OCI-LY7 (cell line): ENCODE results near the gene ST6GAL1. TPM values are rescaled to one million over a fixed set of nuclear protein-coding genes. Genes with fewer than 3 reads are reported as not detected.
"Not testable (repeated sequence)": the region's sequence is repeated elsewhere in the genome, so short reads cannot be mapped to it uniquely, and the experiment has no call there.

Experiments
- BruUV-seq: library from RNA; stranded (reverse); fragments of 400-500 nt; replicated peaks from 2 replicates; lab custom pipeline; 2021; lab: Mats Ljungman, UMichigan
- CTCF ChIA-PET: fragments of 300-600 bp; sonication (Branson Sonifier 250); formaldehyde crosslinking; loops from one replicate; lab custom pipeline; 2022; ENCODE audit warnings: antibody characterized with exemption; ENCODE audit not compliant: unreplicated experiment; lab: Charles Lee
- POLR2A ChIA-PET: fragments of 300-600 bp; sonication (Branson Sonifier 250); formaldehyde crosslinking; loops from one replicate; lab custom pipeline; 2022; ENCODE audit warnings: antibody characterized with exemption; lab: Charles Lee
- DNase-seq: peaks from one replicate; pipeline ENCODE4 v3.0.0-alpha.2; 2015; ENCODE audit warnings: low spot score
- H2AFZ ChIP-seq: fragments of 200-600 bp; sonication (generic), shearing (Covaris generic); 2 replicates; pipeline ENCODE4 v1.6.1; 2014; ENCODE audit warnings: mild to moderate bottlenecking, antibody characterized with exemption, low read length, moderate library complexity
- H3K27ac ChIP-seq: fragments of 200-600 bp; sonication (generic); 2 replicates; pipeline ENCODE4 v1.5.1; 2014; ENCODE audit warnings: mixed run types, low read depth, mild to moderate bottlenecking, moderate library complexity, low read length, inconsistent platforms; ENCODE audit not compliant: poor library complexity, severe bottlenecking
- H3K36me3 ChIP-seq: fragments of 200-600 bp; sonication (generic); 2 replicates; pipeline ENCODE4 v1.6.1; 2014; ENCODE audit warnings: mild to moderate bottlenecking, antibody characterized with exemption, low read length, moderate library complexity, mixed read lengths; ENCODE audit not compliant: insufficient read depth
- H3K4me1 ChIP-seq: fragments of 200-600 bp; sonication (generic); 2 replicates; pipeline ENCODE4 v1.5.1; 2014; ENCODE audit warnings: mild to moderate bottlenecking, low read length; ENCODE audit not compliant: insufficient read depth, poor library complexity, severe bottlenecking
- H3K4me2 ChIP-seq: fragments of 200-600 bp; sonication (generic); 2 replicates; pipeline ENCODE4 v1.6.1; 2014; ENCODE audit warnings: mild to moderate bottlenecking, low read length
- H3K4me3 ChIP-seq: fragments of 200-600 bp; sonication (generic); 2 replicates; pipeline ENCODE4 v1.5.1; 2014; ENCODE audit warnings: mild to moderate bottlenecking, low read depth, low read length; ENCODE audit not compliant: poor library complexity, severe bottlenecking
- H3K79me2 ChIP-seq: fragments of 200-600 bp; sonication (generic); 2 replicates; pipeline ENCODE4 v1.6.1; 2016; ENCODE audit warnings: low read depth, mild to moderate bottlenecking, low read length, moderate library complexity, mixed read lengths; ENCODE audit not compliant: insufficient read depth
- H3K9me2 ChIP-seq: fragments of 200-600 bp; sonication (generic); 2 replicates; pipeline ENCODE4 v1.6.1; 2016; ENCODE audit warnings: mild to moderate bottlenecking, low read length, mixed read lengths; ENCODE audit not compliant: insufficient read depth
- H3K9me3 ChIP-seq: fragments of 200-600 bp; sonication (generic); 2 replicates; pipeline ENCODE4 v1.6.1; 2014; ENCODE audit warnings: mild to moderate bottlenecking, mixed run types, low read length, mixed read lengths
- H4K20me1 ChIP-seq: fragments of 200-600 bp; sonication (generic); 2 replicates; pipeline ENCODE4 v1.6.1; 2014; ENCODE audit warnings: mild to moderate bottlenecking, antibody characterized with exemption, low read length, moderate library complexity, mixed read lengths; ENCODE audit not compliant: insufficient read depth
- CTCF ChIP-seq: fragments of 200-600 bp; sonication (generic); conservative IDR thresholded peaks from 2 replicates; pipeline ENCODE4 v1.5.1; 2014; ENCODE audit warnings: mild to moderate bottlenecking, antibody characterized with exemption, low read length, moderate library complexity, mixed read lengths
- EZH2phosphoT487 ChIP-seq: fragments of 200-600 bp; sonication (generic); IDR thresholded peaks from 2 replicates; pipeline ENCODE4 v1.6.1; 2018; ENCODE audit warnings: low read depth, borderline replicate concordance, mild to moderate bottlenecking, mixed run types, antibody characterized with exemption, low read length, moderate library complexity, mixed read lengths
- intact Hi-C: fragments of 100-400 bp; cut with micrococcal nuclease; formaldehyde crosslinking; loops from one replicate; pipeline ENCODE4 v1.10.0; 2022; ENCODE audit not compliant: unreplicated experiment
- total RNA-seq, 2 experiments: library from RNA; depleted of rRNA in 1 of 2; stranded (reverse); fragments of >200 nt in 1 of 2; shearing (Covaris generic) in 1 of 2; gene quantifications; 2 replicates each; pipeline ENCODE4 v1.2.3, GENCODE V29; 2014 to 2022

Gene ST6GAL1
- total RNA-seq, 2 experiments from 2014 or later, result 192 to 375 TPM

- TF ChIP-seq CTCF, result no peak
- no peak for TF ChIP-seq EZH2phosphoT487
- ChIA-PET CTCF (no interaction called here), POLR2A (interaction anchor here (0.7 to 3.0 kb wide), 3 partner anchors 10 to 1134 kb away, joined by 3 to 8 read pairs (median 3); no protein-coding TSS in a partner anchor)
- peaks cover 99% of the 10 kb centered on the region for H3K79me2 ChIP-seq
- H3K4me2 ChIP-seq, result 0 out of 2 replicates have a peak overlapping the region, but pooled peaks have one; percentile 27
- no peak for DNase-seq
- no peak overlapping the region for H2AFZ ChIP-seq
- H3K9me2 ChIP-seq, result no peaks in the 10 kb centered on the region
- peaks cover 14% of the 10 kb centered on the region for H3K9me3 ChIP-seq
- peaks cover 93% of the 10 kb centered on the region for H3K36me3 ChIP-seq
- BruUV-seq, result no TSS peak
- peak overlapping the region; percentile 27 for H3K27ac ChIP-seq
- peaks cover 92% of the 10 kb centered on the region for H3K4me1 ChIP-seq
- H4K20me1 ChIP-seq, result no peaks in the 10 kb centered on the region
- peak overlapping the region; percentile 11 for H3K4me3 ChIP-seq
- intact Hi-C loops, result no loop called here
Measured at GRCh38 chr3:187005827-187006481, 75.6 kb downstream of the ST6GAL1 start.

- Histone ChIP-seq H3K4me3 (no peak overlapping the region), H3K4me2 (no peak overlapping the region), H4K20me1 (no peaks in the 10 kb centered on the region), H3K36me3 (peaks cover 87% of the 10 kb centered on the region), H3K27ac (peak overlapping the region; percentile 27), H3K79me2 (peaks cover 99% of the 10 kb centered on the region), H2AFZ (no peak overlapping the region), H3K4me1 (peaks cover 92% of the 10 kb centered on the region), H3K9me2 (no peaks in the 10 kb centered on the region), H3K9me3 (peaks cover 14% of the 10 kb centered on the region)
- ChIA-PET CTCF (no interaction called here), POLR2A (interaction anchor here (0.5 to 1.3 kb wide), 5 partner anchors 11 to 1426 kb away, joined by 3 to 4 read pairs (median 3); no protein-coding TSS in a partner anchor)
- no peak for DNase-seq
- intact Hi-C loops, result no loop called here
- BruUV-seq, result no TSS peak
- TF ChIP-seq EZH2phosphoT487 (no peak), CTCF (no peak)
Measured at GRCh38 chr3:187006864-187007630, 76.7 kb downstream of the ST6GAL1 start.

GRCh38 chr3:187010382-187010781, 80.1 kb downstream of the ST6GAL1 start:
- DNase-seq, H2AFZ ChIP-seq, H3K9me2 ChIP-seq, H4K20me1 ChIP-seq, H3K9me3 ChIP-seq, H3K4me3 ChIP-seq, CTCF ChIA-PET: not testable (repeated sequence)
- Histone ChIP-seq H3K27ac (peak overlapping the region; percentile 49), H3K36me3 (peaks cover 78% of the 10 kb centered on the region), H3K4me2 (peak overlapping the region; percentile 37), H3K4me1 (peaks cover 95% of the 10 kb centered on the region), H3K79me2 (peaks cover 99% of the 10 kb centered on the region)
- intact Hi-C loops, result loop anchor here (5.0 kb wide), 1 partner anchor 127 kb away; the partner anchor contains the start of gene RPL39L
- POLR2A ChIA-PET, result interaction anchor here (0.7 to 1.3 kb wide), 3 partner anchors 8 to 15 kb away, joined by 3 to 6 read pairs (median 3); no protein-coding TSS in a partner anchor
- BruUV-seq, result TSS peak; percentile 4
